Measurements from ENCODE around the gene GAGE12D. TPM values are rescaled to one million over a fixed set of nuclear protein-coding genes. Genes with fewer than 3 reads are reported as not detected.
"Not testable (repeated sequence)": the region's sequence is repeated elsewhere in the genome, so short reads cannot be mapped to it uniquely, and the experiment has no call there.

The GAGE12D gene
- not detected in 2 replicates for total RNA-seq (2014; rRNA removed; shearing (Covaris generic))

GRCh38 chrX:49541433-49541832 lies at the start of gene GAGE12D:
TSS of gene GAGE12D (plus strand) at chrX:49541733. CDS start at chrX:49542888, 1,155 bp downstream.
- not testable (repeated sequence) for DNase-seq (ENCODE audit: low read depth)

GRCh38 chrX:49531877-49532276 lies 9.7 kb upstream of the GAGE12D start, which contains the start of gene GAGE12C:
TSS of gene GAGE12C (plus strand) at chrX:49532177. CDS start at chrX:49533332, 1,155 bp downstream.
- DNase-seq (ENCODE audit: low read depth) = not testable (repeated sequence)

- not testable (repeated sequence) for DNase-seq (ENCODE audit: low read depth)
Measured at GRCh38 chrX:49550989-49551388, 9.5 kb downstream of the GAGE12D start, which contains the start of gene GAGE12E. TSS of gene GAGE12E (plus strand) at chrX:49551289. CDS start at chrX:49552444, 1,155 bp downstream.

GRCh38 chrX:49560542-49560941 lies 19.0 kb downstream of the GAGE12D start, which contains the start of gene GAGE12F:
TSS of gene GAGE12F (plus strand) at chrX:49560842. CDS start at chrX:49561997, 1,155 bp downstream.
- not testable (repeated sequence) for DNase-seq (ENCODE audit: low read depth)

GRCh38 chrX:49568728-49569127 lies 27.2 kb downstream of the GAGE12D start:
- not testable (repeated sequence) for DNase-seq (ENCODE audit: low read depth)

GRCh38 chrX:49569152-49569551 lies 27.6 kb downstream of the GAGE12D start:
- not testable (repeated sequence) for DNase-seq (ENCODE audit: low read depth)

GRCh38 chrX:49570100-49570499 lies 28.6 kb downstream of the GAGE12D start, which contains the start of gene GAGE12G:
TSS of gene GAGE12G (plus strand) at chrX:49570400. CDS start at chrX:49571555, 1,155 bp downstream.
- DNase-seq (ENCODE audit: low read depth) = not testable (repeated sequence)

GRCh38 chrX:49579649-49580048 lies 38.1 kb downstream of the GAGE12D start, which contains the start of gene GAGE12H:
TSS of gene GAGE12H (plus strand) at chrX:49579949. CDS start at chrX:49581104, 1,155 bp downstream.
- not testable (repeated sequence) for DNase-seq (ENCODE audit: low read depth)

GRCh38 chrX:49589196-49589595 lies 47.7 kb downstream of the GAGE12D start, which contains the start of gene GAGE2A:
TSS of gene GAGE2A (plus strand) at chrX:49589496. CDS start at chrX:49590651, 1,155 bp downstream.
- not testable (repeated sequence) for DNase-seq (ENCODE audit: low read depth)

- not testable (repeated sequence) for DNase-seq (ENCODE audit: low read depth)
Measured at GRCh38 chrX:49589769-49590478, 48.4 kb downstream of the GAGE12D start.

- DNase-seq (ENCODE audit: low read depth) = not testable (repeated sequence)
Measured at GRCh38 chrX:49590488-49590887, 49.0 kb downstream of the GAGE12D start.

Other genes starting within 250 kb of the GAGE12D start
- not detected in 2 replicates for gene GAGE10, start 238.1 kb upstream of the GAGE12D start, total RNA-seq (2014; rRNA removed; shearing (Covaris generic))
- not detected in 2 replicates for gene GAGE12J, start 219.7 kb upstream of the GAGE12D start, total RNA-seq (2014; rRNA removed; shearing (Covaris generic))
- 1.4 and 1.8 TPM in 2 replicates for gene GAGE13, start 210.2 kb upstream of the GAGE12D start, total RNA-seq (2014; rRNA removed; shearing (Covaris generic))
- not detected in 2 replicates for gene GAGE12C, start 9.6 kb upstream of the GAGE12D start, total RNA-seq (2014; rRNA removed; shearing (Covaris generic))
- not detected in 2 replicates for gene GAGE12E, start 9.6 kb downstream of the GAGE12D start, total RNA-seq (2014; rRNA removed; shearing (Covaris generic))
- gene GAGE12F, start 19.1 kb downstream of the GAGE12D start, total RNA-seq (2014; rRNA removed; shearing (Covaris generic)) = not detected in 2 replicates
- gene GAGE12G, start 28.7 kb downstream of the GAGE12D start, total RNA-seq (2014; rRNA removed; shearing (Covaris generic)) = not detected in 2 replicates
- gene GAGE12H, start 38.2 kb downstream of the GAGE12D start, total RNA-seq (2014; rRNA removed; shearing (Covaris generic)) = not detected in 2 replicates
- 1.3 TPM in 1 of 2 replicates, not detected in the other for gene GAGE2A, start 47.8 kb downstream of the GAGE12D start, total RNA-seq (2014; rRNA removed; shearing (Covaris generic))
- 0.20 and 0.96 TPM in 2 replicates for gene GAGE1, start 57.3 kb downstream of the GAGE12D start, total RNA-seq (2014; rRNA removed; shearing (Covaris generic))
- 1.1 and 2.7 TPM in 2 replicates for gene PAGE1, start 154.3 kb downstream of the GAGE12D start, total RNA-seq (2014; rRNA removed; shearing (Covaris generic))

Measured in RPMI7951 (cell line).